HFF-Myc (cell line): ENCODE data around the gene PROKR1.
"Not testable (repeated sequence)": the region's sequence is repeated elsewhere in the genome, so short reads cannot be mapped to it uniquely, and the experiment has no call there.

ENCODE experiments used
- DNase-seq: peaks from one replicate; pipeline ENCODE4 v3.0.0-alpha.2; 2011; ENCODE audit warnings: low read depth; ENCODE audit errors: extremely low read depth
- H3K4me3 ChIP-seq: replicated peaks from 2 replicates; pipeline ENCODE4 v1.5.1; 2011; ENCODE audit warnings: low read depth, mild to moderate bottlenecking, control low read depth, low read length
- CTCF ChIP-seq: IDR thresholded peaks from 2 replicates; pipeline ENCODE4 v1.5.1; 2012; ENCODE audit warnings: mild to moderate bottlenecking, low read depth, low read length, control low read depth; ENCODE audit errors: missing control alignments

Gene PROKR1

GRCh38 chr2:68671961-68672360 is 28.6 kb downstream of the PROKR1 start:
- DNase-seq = no peak
- H3K4me3 ChIP-seq = no peak overlapping the region
- TF ChIP-seq CTCF = no peak

GRCh38 chr2:68673631-68674030 is 30.3 kb downstream of the PROKR1 start:
- no peak overlapping the region for H3K4me3 ChIP-seq
- TF ChIP-seq CTCF = no peak
- DNase-seq = no peak

- no peak for DNase-seq
- TF ChIP-seq CTCF = no peak
- no peak overlapping the region for H3K4me3 ChIP-seq
These were observed 32.1 kb downstream of the PROKR1 start for GRCh38 chr2:68675470-68675869.

DNA sequence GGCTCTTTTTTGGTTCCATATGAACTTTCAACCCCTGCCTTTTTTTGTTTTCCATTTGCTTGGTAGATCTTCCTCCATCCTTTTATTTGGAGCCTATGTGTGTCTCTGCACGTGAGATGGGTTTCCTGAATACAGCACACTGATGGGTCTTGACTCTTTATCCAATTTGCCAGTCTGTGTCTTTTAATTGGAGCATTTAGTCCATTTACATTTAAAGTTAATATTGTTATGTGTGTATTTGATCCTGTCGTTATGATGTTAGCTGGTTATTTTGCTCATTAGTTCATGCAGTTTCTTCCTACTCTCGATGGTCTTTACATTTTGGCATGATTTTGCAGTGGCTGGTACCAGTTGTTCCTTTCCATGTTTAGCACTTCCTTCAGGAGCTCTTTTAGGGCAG is 34.5 kb downstream of the PROKR1 start:
- DNase-seq, H3K4me3 ChIP-seq: not testable (repeated sequence)

GRCh38 chr2:68679166-68679916 is 36.0 kb downstream of the PROKR1 start:
- H3K4me3 ChIP-seq, DNase-seq: not testable (repeated sequence)

DNA sequence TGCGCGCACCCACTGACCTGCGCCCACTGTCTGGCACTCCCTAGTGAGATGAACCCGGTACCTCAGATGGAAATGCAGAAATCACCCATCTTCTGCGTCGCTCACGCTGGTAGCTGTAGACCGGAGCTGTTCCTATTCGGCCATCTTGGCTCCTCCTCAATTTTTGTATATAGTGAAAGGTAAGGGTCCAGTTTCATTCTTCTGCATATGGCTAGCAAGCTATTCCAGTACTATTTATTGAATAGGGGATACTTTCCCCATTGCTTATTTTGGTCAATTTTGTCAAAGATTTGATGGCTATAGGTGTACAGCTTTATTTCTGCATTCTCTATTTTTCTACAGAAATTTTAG is 36.5 kb downstream of the PROKR1 start:
- not testable (repeated sequence) for H3K4me3 ChIP-seq, DNase-seq

DNA sequence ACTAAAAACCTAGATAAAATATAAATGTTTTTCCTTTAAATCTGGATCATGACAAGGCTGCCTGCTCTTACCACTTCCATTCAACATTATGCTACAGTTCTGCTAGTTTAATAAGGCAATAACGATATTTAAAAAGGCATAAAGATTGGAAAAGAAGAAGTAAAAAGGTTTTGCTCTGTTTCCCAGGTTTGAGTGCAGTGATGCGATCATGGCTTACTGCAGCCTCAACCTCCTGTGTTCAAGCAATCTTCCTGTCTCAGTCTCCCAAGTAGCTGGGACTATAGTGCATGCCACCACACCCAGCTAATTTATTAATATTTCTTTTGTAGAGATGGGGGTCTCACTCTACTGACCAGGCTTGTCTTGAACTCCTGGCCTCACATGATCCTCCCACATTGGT is 40.8 kb downstream of the PROKR1 start:
- no peak for DNase-seq
- TF ChIP-seq CTCF = no peak

DNA sequence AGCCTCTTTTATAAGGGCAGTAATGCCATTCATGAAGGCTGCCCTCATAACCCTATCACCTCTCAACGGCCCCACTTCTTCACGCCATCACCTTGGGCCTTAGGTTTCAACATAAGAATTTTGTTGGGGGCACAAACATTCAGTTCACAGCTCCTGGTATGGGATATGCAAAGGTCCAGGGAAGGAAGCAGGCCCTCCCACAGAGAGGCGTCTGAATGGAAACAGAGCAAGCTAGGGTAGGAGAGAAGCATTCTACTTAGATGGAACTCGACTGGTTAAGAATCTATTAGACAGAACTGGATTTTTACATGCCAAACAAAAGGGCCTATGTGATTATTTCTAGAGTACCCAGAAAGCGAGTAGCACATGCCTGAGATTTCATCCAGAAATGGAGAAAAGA is 42.8 kb downstream of the PROKR1 start:
- no peak for DNase-seq
- no peak overlapping the region for H3K4me3 ChIP-seq
- TF ChIP-seq CTCF = no peak

More for the DNA sequence above, 40.8 kb downstream of the PROKR1 start:
- no peak overlapping the region for H3K4me3 ChIP-seq
